Cortex of kidney (tissue), 1 donor: ENCODE measurements around the gene KIF9.
"Not testable (repeated sequence)": the region's sequence is repeated elsewhere in the genome, so short reads cannot be mapped to it uniquely, and the experiment has no call there.

Source experiments
- DNase-seq: peaks from one replicate; lab custom pipeline; 2025; lab: John Stamatoyannopoulos, UW

Gene KIF9

GRCh38 chr3:47251085-47251484, 31.5 kb downstream of the KIF9 start:
- not testable (repeated sequence) for DNase-seq

- DNase-seq = no peak
Measured at GRCh38 chr3:47250309-47251060, 32.1 kb downstream of the KIF9 start.

- DNase-seq = no peak
Measured at GRCh38 chr3:47247131-47248064, 35.2 kb downstream of the KIF9 start.

GRCh38 chr3:47245271-47245670, 37.3 kb downstream of the KIF9 start:
- no peak for DNase-seq

- no peak for DNase-seq
Measured at GRCh38 chr3:47244531-47245100, 38.0 kb downstream of the KIF9 start.

- DNase-seq = no peak
Measured at GRCh38 chr3:47243419-47244147, 39.0 kb downstream of the KIF9 start.

- DNase-seq = no peak
Measured at GRCh38 chr3:47239929-47240328, 42.7 kb downstream of the KIF9 start.

GRCh38 chr3:47238017-47238416, 44.6 kb downstream of the KIF9 start:
- DNase-seq = no peak

GRCh38 chr3:47228088-47228487, 54.5 kb downstream of the KIF9 start:
- DNase-seq = no peak

GRCh38 chr3:47227678-47228077, 54.9 kb downstream of the KIF9 start:
- no peak for DNase-seq

- no peak for DNase-seq
Measured at GRCh38 chr3:47225310-47225906, 57.2 kb downstream of the KIF9 start.

GRCh38 chr3:47223755-47224154, 58.8 kb downstream of the KIF9 start:
- DNase-seq = no peak

GRCh38 chr3:47221798-47222197, 60.8 kb downstream of the KIF9 start:
- no peak for DNase-seq

- no peak for DNase-seq
Measured at GRCh38 chr3:47210863-47211405, 71.7 kb downstream of the KIF9 start.

- not testable (repeated sequence) for DNase-seq
Measured at GRCh38 chr3:47206022-47206421, 76.6 kb downstream of the KIF9 start.

GRCh38 chr3:47204875-47205274, 77.7 kb downstream of the KIF9 start:
- DNase-seq = no peak

GRCh38 chr3:47202542-47202941, 80.1 kb downstream of the KIF9 start:
- DNase-seq = no peak

GRCh38 chr3:47197287-47197686, 85.3 kb downstream of the KIF9 start:
- no peak for DNase-seq

GRCh38 chr3:47194994-47195393, 87.6 kb downstream of the KIF9 start:
- DNase-seq = no peak

- DNase-seq = no peak
Measured at GRCh38 chr3:47193871-47194859, 88.4 kb downstream of the KIF9 start.
